NCI-H2081 treated with DMSO at 0.1 percent for 48 hours (cell line): ENCODE results near the gene SSBP3.

Source experiments
- DNase-seq: peaks from one replicate; lab custom pipeline; 2025; lab: John Stamatoyannopoulos, UW

Gene SSBP3

DNA sequence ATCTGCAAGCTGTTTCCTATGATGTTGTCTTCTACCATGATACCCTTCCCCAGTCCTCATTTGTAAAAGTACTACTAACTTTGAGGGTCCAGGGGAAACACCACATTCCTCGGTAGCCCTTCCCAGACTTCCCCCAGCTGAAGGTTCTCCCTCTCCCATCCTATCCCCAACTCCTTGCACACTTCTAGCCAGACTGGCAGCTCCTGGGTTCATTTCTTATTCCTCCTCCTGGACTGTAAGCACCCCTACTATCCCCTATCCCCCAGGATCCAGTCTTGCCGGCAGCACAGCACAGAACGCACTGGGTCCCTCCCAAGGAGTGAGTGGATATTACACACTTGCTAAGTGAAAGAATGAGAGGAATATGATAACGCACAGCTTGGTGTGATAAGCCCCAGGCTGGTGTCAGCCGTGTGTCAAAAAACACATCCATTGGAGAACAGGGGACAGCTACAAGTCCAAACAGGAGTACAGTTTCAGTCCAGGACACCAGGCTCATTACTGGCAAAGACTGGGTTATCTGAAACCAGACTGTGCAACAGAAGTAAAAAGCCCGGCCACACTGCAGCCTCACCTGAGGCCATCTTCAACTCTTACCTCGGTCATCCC is 100.2 kb downstream of the SSBP3 start:
- DNase-seq, result no peak

DNA sequence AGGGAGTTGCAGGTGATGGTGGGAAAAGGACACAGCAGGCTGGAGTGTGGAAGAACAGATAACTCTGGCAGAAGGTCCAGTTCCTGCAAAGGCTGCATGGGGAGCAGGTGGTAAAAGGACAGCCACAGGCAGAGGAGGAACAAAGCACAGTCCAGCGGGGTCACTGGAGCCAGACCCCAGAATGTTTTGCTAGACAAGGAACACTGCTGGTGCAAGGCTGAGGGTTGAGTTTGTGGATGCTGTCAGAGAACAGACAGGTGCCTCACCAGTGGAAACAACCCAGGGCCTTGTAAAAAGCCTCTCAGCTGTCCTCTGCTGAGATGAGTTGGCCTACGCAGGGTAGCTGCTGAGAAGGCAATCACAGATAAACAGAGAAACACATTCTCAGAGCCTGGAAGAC is 101.7 kb downstream of the SSBP3 start:
- no peak for DNase-seq

DNA sequence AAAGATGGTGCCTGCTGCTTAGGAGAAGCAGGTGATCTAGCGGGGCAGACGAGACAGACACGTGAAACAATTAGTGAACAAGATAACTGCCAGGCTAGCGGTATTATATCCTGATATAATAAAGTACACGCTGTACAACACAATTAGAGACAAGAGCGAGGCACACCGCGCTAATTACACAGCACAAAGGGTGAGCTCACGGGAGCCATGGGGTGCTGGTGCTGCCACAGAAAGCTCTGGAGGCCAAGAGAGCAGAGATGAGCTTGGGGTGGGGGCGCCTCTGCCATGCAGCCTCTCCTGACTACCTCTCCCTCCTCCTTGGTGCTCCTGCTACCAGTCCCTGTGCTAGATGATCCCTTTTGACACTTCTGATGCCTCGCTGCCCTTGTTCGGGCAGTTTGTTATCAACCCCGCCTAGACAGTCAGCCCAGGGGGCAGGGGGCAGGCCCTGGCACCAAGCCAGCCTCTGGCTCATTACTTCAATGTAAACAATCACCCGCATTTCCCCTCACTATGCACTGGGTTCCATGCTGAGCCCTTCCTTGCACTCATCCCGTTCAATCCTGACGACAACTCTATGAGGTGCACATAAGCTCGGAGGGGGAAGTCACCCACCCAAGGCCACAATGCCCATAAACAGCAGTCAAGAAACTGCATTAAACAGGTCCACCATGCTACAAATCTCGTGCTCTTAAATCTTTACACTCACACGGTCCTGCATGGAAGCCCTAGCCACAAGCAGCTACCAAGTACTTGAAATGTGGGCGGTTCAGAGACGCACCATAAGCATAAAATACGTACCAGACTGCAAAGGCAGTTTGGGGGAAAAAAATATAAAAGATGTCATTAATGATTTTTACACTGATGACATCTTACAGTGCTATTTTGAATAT is 103.0 kb downstream of the SSBP3 start:
- DNase-seq, result peak; percentile 74

DNA sequence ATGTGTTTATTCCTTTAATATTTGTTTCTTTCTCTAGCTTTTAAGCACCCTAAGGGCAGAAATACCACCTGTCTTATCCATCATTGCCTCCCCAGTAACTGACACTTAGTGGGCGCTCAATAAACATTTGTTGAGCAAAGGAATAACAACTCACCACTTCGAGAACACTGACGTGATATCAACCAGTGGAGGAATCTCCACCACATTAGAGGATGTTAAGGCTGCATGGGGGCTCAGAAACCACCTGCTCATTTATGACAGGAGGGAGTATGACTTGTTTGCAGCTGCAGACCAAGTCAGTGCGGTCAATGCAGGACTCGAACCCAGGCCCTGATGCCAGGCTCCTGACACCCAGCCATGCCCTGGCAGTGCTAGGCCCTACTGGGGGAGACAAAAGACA is 103.6 kb downstream of the SSBP3 start:
- no peak for DNase-seq

DNA sequence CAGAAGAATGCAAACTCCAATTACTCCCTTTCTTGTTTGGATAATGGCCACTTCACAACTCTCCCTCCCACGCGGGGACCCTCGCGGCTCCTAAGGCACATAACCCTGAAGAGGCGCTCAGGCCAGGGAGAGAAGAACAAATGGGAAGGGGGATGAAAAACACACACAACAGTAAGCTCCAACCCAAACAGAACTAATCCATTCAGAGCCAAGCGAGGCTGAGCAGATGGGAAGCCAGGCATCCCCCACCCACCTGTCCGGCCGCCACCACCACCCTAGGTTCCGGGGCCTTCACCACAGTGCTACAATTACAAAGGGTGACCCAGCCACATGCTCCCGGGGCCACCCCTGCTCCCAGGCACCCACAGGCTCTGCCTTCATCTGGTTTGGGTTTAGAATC is 104.7 kb downstream of the SSBP3 start:
- DNase-seq, result no peak

DNA sequence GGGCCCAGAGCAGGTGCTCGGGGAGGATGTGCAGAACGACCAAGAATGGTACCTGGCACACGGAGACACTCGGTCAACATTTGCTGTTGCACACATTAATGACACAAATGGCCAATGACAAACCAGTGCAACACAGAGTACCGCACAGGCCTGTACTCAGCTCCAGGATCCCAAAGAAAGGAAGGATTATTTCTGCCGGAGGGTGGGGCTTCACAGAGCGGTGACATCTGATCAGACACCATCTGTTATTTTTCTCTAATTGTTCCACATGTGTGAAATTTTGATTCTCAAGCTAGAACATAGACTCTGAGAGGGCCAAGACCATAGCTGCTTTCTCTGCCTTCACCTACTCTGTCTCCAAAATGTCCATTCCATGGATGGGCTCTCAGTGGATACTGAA is 105.8 kb downstream of the SSBP3 start:
- no peak for DNase-seq

DNA sequence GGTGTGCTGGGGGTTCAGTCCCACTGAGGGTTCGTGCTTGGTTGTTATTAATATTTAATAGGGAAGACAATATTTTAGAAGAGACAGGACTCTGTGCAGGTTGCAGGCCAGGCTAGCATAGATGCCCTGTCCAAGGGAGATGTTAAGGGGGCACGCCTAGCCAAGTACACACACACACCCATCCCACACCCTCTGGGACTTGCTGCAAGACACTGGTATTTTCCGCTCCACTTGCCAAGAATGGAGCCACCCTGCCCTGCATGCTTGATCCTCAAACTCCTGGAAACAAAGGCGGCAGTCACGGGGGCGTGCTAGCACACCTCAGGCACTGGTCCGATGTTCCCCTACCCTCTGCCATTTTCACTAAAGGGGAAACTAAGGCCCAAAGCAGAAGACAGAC is 107.2 kb downstream of the SSBP3 start:
- no peak for DNase-seq

DNA sequence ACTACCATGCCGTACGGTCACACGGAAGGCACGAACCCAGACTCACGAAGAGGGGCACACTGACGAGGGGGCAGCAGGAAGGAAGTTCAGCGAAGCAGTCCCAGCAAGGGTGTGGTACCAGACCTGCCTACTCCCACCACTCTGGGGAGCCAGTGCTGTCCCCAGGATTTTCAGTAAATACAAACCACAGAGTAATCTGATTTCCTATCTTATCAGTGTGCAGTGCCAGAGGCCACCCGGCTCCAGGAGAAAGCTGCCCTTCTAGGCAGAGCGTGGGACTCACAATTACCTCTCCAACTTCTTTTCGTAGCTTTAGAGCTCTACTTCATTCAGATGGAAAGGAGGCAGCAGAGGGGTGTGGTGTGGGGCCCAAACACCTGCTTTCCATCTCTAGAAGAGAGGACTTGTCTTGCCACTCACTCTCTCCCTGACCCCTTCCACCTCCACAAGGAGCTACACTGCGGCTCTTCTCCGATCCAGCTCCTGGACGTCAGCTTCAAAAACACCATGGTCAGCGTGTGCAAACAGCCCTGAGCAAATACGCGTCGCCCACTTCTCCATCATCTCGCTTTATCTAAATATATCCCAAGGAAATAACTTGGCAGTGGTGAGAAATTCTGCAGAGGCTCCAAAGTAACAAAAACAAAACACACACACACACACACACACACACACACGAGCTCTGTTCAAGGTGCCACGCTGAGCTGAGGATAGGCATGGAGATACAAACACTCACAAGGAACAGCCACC is 107.7 kb downstream of the SSBP3 start:
- DNase-seq, result no peak

DNA sequence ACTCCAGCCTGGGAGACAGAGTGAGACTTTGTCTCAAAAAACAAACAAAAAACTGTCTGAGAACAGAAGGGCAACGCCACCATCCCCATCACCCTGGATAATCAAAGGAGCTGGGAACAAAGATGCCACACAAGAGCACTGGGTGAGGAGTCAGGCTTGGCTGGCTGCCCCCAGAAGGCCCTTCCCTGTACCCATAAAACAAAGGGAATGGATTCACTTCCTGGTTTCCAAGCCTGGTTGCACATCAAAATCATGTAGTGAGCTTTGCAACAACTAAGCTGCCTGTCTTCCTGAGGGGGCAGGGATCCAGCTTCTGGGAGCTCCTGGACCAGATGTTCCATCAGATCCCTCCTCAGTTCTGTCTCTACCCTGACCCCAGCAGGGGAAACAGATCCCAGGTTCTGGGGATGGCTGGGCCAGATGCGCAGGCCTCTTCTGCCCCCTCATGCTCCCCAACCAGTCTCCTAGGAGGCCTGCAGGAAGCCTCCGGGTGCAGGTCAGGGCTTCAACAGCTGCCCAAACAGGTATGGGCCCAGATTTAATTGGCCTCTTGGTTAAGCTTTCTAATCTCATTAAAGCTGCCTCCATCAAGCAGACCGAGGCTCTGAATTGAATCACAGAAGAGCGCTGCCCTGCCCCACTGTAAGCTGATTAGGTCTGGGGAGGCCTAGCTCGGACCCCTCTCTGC is 108.5 kb downstream of the SSBP3 start:
- DNase-seq, result no peak

DNA sequence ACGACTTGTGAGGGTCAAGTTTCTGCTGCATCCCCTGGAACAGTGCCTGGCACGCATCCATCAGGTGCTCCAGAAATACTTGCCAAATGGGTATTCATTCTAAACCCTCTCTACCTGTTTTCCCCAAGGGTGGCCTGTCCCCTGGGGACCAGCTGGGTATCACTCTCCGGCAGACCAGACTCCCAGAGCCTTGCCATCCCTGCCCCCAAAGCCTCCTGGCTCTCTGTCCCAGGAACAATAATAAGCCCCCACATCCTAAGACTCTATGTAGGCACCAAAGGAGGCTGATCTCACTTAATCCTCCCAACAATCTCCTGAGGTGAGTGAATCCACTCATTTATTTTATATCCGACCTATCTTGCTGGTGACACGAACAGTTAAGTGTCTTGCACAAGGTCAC is 109.5 kb downstream of the SSBP3 start:
- DNase-seq, result no peak

DNA sequence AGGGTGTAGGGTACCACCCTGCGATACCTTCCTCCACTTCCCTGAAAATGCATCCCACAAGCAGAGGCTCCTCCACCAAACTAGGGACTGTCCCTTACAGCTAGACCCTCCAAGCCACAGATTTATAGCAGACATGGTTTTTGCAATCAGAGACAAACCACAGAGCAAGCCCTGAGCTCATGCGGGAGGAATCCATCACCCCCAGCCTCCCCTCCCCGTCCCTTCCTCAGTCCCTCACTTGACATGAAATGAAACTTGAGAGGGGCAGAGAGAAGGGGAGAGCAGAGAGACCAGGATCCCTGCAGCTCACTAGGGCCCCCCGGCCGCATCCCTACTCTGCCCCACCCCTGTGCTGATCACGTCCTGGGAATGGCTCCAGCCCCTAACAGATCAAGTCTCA is 111.3 kb downstream of the SSBP3 start:
- DNase-seq, result no peak

DNA sequence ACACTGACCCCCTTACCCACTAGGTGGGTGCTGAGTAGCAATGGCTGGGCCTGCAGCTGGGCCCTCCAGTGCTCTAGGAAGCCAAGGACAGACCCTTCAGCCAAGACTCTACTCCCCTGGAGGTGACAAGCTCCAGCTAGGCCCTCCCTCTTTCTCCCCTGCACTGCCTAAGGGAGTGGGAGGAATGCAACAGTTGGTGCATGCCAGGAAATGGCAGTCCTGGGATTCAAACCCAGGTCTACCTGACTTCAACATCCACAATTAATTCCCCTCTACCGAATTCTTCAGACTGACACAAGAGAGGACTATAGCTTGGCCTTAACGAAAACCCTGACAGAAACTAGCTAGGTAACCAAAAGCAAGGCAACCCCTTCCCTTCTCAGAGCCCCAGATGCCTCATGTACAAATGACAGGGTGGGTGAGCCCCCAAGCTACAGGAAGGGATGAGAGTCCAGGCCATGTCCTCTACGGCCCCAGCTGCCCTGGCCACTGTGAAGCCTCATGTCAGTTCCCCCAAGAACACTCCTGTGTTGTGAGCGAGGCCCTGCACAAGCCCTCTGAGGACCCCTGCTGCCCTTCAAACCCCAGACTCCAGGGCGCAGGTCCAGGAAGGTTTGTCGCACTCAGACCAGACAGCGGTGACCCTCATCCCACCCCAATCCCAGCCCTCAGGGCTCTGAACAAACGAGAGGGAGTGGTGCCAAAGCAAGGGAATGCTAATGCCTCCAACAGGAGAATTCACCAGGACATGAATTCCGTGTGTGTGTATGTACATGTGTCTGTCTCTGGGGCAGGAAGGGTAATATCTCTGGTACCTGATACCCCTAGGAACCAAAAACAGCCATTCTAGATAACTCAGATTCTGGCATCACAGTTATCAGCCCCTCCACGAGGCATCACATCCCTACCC is 113.9 kb downstream of the SSBP3 start:
- DNase-seq, result no peak

DNA sequence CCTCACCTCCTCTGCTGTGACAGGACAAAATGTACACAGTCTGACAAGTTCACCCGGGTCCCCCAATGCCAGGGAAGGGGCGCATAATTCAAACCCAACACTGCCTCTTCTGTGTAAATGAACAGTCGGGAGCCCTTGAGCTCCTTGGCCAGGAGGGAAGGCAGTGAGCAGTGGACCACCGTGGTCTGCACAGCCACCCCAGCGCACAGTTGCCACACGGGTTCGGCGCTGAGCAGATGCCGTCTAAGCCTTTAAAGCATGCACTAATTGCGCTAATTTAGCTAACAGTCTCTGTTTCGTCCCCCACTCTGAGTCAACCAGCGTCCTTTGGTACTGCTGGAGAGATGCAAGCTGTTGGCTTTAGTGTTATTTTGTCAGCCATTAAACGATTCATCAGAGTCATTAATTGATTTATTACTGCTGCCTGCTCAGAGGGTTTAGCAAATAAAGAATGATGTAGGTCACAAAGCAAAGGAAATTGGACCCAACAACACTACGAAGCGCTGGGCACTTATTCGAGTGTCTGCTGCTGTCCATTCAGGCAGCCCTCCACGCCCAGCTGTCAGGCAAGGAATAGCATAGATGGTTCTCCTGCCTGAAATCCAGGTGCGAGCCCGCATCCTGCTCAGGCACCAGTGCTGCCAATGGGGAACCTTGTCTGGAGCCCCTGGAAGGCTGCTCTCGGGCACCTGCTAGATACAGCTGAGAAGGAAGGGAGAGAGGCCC is 114.8 kb downstream of the SSBP3 start:
- no peak for DNase-seq

DNA sequence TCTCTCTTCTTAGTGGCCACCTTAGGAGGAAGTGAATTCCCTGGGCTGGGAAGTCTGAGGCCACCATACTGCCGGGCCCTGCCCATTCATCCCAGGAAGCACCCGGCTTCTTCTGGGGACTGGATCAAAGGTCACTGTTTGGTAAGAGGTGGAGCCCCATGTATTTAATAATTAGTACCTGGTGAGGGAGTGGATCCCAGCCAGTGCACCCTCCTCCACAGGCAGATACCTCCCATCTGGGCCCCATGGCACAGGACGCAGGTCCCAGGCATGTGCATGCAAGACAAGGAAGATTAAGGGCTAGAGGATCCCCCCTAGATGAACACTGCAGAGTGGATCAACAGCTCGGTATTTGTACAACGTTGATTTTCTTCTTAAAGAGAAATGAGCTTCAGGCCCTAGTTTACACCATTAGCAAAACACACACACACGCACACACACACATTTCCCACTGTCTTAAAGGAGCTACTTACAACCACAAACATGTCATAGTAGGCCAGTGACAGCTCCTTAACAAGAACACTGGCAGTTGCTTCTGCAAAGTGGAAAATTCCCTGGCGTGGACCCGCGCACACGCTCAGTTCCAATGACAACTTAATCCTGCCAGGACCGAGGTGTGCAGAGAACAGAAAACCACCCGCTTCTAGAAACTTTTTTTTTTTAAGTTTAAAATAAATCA is 115.5 kb downstream of the SSBP3 start:
- DNase-seq, result no peak

DNA sequence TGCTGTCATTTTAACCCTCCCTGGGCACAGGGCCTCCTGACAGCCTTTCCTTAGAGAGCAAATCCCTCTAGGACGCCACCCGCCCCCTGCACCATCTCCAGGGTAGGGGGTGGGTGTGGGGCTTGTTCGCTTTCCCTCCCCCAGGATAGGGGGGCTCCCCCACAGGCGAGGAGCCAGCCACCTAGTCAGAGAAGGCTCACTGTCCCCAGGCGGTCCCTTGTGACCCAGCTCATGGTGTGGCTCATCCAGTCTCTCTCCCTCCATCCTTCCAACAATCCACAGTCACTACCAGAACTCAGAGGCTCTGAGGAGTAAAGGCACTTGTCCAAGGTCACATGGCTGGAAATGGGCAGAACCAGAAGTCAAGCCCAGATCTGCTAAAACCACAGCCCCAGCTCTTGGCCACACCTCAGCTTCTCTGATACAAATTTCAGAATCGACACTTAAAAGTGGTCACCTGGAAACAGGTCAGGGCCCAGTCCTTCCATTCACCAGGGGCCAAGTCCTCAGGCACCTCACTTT is 116.4 kb downstream of the SSBP3 start:
- DNase-seq, result no peak

DNA sequence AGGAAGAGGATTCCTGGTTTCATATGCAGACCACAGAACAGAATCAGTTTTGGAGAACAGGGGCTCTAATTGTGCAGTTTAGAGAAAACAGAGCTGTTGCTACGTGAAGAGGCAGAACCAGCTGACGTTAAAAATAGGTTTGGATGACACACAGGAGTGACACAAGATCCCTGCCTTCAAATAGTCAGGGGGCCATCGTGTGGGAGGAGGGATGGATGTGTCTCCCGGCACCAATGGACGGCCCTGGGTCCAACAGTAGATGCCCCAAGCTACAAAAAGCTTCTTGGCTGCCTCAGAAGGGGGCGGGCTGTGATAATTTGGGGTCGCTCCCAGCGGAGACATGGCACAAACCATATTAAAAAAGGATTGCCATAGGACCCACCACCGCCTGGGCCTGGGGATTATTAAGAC is 118.4 kb downstream of the SSBP3 start:
- no peak for DNase-seq

DNA sequence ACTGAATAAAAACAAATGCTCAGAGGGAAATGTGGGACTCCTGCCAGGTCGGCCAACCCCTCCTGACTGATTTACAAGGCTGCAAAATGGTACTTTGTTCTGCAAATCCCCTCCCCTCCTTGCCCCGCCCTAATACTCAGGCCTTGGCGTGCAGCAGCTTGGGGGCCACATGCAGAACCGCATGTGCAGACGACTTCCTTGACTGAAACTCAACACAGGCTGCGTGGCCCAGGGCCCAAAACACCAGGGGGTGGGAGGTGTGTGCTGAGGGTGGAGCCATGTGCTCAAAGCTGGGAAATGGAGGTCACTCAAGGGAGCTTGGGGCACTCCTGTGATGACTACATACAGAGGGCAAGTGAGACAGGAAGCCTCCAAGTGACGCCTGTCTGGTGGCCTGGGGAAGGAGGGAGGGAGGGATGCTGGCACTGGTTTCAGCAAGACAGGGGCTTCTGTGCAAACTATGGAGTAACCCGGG is 119.0 kb downstream of the SSBP3 start:
- peak; percentile 46 for DNase-seq

DNA sequence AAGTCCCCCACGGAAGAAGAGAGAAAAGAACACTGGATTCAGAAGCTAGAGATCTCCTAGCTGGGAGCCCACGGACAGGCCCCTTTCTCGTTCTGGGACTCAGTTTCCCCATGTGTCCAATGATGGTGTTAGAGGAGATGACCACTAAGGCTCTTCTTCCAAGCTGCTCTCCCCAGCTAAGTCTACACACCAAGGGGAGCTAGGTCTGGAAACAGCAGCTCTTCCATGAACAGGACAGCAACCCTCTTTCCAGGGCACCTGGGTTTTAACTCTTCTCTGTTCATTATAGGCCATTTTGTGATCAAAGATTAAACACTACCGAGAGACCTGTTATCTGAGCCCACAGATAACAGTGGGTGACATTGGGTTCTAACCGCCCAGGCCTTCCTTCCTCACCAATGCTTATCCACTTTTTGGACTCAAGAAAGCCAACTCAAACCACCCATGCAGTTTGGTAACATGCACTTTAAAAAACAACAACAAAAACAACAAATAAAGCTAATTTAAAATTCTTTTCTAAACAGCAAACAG is 120.3 kb downstream of the SSBP3 start:
- DNase-seq, result no peak

DNA sequence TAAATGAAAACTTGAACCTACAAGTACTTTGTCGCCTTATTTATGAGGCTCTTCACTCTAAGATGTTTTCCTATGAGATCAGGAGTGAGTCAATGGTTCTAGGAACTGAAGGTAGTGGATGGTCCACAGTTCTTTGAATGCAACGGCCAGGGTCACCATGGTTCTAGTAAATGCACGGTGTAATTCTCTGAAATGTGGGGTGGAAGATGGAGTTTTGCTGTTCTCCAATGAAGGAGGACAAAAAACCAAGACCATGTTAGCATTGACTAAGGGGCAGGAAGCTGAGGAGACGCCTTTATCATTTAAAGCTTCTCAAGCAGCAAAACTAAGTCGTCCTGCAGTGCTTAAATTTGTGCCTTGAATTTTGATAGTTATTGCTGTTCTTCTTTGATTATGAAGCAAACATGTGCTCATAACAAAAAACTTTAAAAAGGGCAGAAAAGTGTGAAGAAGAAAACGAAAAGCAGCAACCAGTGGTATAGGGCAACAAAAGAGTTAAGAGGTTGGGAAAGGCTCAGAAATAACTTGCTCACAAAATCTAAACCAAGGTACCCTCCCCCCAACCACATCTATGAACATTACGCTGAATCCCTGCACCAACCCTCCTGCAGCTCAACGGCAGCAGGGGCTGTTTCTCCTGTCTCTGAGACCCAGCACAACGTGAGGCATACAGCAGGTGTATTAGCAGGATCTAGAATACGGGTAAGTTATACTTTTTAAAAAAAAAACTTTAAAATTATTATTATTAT is 121.2 kb downstream of the SSBP3 start:
- DNase-seq, result no peak
